ENCODE results near the gene LUC7L3.

- no peak for TF ChIP-seq CTCF (IDR thresholded peaks at IDR 0.05; ENCODE audit: poor library complexity)
- TF ChIP-seq EZH2phosphoT487 (IDR thresholded peaks at IDR 0.05; ENCODE audit: low read depth, severe bottlenecking, unreplicated experiment) = no peak
- no peak for TF ChIP-seq EZH2 (IDR thresholded peaks at IDR 0.05; ENCODE audit: borderline replicate concordance)
Measured at GRCh38 chr17:50677851-50678375, 41.5 kb upstream of the LUC7L3 start.
